Hematopoietic multipotent progenitor cell treated with erythropoietin and hydrocortisone succinate and interleukin-3 and kit ligand, for 17 days (in vitro differentiated cells): Measurements from ENCODE around the gene PCNA.

Experiments
- DNase-seq: peaks from one replicate; pipeline ENCODE4 v3.0.0-alpha.2; 2015; ENCODE audit warnings: low spot score

Gene PCNA

GRCh38 chr20:5065166-5065878, 54.4 kb downstream of the PCNA start:
- DNase-seq, result no peak
